NCI-H2107 treated with DMSO at 0.1 percent for 48 hours (cell line): Measurements from ENCODE around the gene FMN1.

ENCODE experiments used
- DNase-seq: peaks from one replicate; lab custom pipeline; 2025; ENCODE audit not compliant: unreplicated experiment; lab: John Stamatoyannopoulos, UW

FMN1 gene

DNA sequence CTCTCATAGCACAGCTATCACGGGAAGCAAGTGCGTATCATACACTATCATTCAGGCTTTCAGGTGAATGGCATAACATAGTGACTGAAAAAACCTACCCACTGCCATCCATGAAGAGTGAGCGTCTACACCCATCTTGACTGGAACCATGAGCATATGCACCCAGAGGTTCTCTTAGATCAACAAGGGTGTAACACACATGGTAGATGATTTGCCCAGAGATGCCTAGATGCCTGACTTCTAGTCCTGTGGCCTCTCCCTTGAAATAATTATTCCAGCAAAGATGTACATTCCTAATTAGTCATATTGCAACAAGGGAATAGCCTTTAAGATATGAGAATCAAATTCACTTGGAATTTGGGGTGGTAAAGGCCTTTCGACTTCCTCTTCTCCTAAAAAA, 248.3 kb downstream of the FMN1 start:
- DNase-seq: no peak

DNA sequence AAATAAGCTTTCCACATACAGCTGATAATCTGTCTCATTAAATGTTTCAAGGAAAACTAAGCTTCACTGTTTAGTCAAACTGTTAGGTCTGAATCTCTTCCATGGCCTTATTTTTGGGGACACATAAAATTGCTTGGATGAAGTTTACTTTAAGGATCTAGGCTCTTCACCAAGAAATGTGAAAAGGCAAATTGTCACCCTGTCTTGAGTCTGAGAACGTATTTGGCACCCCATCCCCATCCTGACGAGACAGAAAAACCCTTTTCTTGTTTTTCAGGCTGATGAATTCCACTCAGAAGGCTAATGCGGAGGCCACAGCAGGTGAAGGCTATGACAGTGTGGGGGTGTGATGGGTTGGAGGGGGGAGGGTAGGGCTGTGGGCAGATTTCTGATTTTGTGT, 250.1 kb downstream of the FMN1 start:
- DNase-seq: no peak

DNA sequence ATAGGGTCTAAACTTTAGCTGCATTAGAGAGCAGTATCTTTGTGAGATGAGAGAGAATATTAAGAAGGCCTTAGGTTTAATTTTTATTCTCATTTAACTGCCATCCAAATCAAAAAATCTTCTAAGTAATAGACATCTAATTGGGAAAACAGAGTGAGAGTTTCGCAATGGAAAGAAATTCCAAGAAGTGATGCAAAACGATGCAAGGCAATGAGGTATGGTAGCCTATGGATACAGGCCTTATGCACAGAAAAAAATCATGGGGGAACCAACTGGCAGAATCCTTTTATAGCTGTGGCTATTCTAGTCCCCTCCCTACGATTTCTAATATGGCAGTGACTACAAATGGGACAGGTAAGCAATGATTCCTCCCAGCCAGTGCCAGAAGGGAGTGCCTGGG, 250.8 kb downstream of the FMN1 start:
- DNase-seq: no peak

DNA sequence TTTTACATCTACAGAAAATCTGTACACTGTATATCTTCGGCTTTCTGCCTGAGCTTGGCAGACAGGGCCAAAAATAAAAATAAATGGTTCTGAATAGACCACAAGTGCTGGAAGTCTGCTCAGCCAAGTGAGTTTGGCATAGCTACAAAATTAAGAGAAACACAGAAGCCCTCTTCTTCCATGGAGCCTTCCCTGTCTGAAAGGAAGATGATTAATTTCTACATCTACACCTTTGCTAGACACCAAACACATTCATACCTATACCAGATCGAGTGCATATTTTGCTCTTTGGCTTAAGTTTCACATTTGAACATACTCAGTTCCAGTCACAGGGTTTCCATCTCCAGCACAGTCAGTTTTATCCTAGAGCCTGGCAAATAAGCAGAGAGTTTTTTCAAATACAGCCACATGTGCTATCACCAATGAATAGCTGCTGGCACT, 252.1 kb downstream of the FMN1 start:
- DNase-seq: no peak

DNA sequence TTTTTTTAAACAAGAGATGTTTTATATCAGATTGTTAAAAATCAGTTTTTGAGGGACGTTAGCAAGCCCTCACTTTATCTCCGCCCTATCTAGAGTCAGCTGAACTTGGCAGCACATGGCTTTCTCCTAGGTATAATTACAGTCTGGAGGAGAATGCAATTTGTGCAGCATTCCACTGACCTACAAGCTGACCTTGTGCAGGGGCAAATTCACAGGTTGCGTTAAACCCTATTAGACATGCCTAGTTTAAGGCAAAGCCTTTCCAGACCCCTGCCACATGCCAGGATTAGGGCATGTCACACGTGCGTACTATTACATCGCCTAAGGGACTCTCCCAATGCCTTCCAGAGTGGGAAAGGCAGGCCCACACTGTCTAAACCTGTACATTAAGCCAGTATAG, 252.7 kb downstream of the FMN1 start:
- DNase-seq: no peak

DNA sequence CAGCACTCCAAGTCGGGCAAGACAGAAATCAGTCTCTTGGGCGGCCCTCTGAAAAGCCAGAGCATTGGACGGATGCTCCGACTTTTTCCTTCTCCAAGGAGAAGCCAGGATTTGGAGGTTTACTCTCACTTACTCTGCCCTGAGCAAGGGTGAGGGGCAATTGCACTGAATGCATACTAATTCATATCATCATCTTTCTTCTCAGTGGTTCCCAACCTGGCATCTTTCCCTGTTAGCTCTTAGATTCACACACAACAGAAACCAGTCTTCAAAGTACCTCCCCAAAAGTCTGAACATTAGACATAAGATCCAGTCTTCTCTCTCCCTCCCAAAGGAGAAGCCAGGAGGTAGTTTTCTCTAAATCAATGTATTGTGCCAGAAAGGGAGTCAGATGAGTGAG, 257.5 kb downstream of the FMN1 start:
- no peak for DNase-seq

DNA sequence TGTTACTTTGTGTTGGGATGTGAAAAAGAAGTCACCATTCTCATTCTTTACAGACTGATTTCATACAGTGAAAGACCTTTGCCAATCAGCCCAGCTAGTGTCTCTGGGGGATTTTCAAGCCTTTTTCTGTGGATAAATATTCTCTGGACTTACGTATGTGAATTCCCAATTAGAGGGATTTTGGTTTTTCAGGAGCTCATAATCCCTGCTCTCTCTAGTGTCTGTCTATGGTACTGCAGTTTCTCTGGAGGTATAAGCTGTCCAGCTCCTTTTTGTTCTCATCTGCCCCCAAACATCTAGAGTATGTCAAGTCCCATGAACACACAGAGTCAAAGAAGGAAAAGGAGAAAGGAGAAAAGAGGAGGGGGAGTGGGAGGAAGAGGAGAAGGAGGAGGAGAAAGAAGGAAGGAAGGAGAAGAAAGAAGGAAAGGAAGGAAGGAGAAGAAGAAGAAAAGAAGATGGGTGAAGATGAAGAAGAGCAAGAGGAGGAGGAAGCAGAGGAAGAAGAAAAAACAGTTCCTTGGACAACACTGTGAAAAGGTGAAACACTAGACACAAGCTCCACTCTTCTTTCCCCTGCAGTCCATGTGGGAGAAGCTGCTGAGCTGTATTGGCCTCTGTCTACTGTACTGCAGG, 258.1 kb downstream of the FMN1 start:
- DNase-seq: no peak

DNA sequence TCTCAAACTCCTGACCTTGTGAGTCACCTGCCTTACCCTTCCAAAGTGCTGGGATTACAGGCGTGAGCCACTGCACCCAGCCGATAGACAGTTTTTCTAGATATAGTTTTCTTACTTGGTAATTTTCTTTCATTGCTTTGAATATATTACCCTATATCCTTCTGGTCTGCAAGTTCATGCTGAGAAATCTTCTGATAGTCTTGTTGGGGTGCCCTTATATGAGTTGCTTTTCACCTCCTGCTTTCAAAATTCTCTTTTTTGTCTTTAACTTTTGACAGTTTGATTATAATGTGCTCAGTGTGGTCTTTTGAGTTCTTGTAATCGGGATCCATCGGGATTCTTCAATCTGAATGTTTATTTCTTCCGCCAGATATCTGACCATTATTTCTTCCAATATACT, 259.4 kb downstream of the FMN1 start:
- DNase-seq: no peak

DNA sequence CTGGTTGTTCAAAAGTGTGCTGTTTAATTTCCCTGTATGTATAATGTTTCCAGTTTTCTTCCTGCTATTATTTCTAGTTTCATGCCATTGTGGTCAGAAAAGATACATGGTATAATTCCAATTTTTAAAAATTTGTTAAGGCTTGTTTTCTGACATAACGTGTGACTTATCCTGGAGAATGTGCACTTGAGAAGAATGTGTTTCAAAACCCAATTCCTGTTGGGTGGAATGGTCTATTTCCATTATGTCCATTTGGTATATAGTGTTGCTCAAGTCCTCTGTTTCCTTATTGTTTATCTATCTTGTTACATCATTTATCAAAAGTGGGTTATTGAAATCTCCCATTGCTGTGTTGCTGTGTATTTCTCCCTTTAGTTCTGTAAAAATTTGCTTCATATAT, 261.3 kb downstream of the FMN1 start:
- no peak for DNase-seq

DNA sequence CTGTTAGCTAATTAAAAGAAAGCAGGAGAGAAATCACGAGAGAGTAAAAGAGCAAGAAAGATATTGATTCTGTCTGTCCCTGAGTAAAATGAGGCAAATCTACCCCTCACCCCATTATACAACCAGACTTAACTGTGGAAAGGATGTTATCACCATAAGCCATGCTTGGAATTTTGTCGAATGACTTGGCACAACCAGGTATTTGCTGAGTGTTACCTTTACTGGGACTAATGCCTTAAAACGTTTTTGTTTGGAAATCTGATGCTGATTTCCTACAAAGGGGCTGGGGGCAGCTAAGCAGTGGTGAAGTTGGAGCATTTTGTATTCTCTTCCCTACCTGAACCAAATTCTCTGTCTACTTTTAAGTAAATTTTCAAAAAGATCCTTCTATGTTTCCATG, 265.6 kb downstream of the FMN1 start:
- DNase-seq: no peak

DNA sequence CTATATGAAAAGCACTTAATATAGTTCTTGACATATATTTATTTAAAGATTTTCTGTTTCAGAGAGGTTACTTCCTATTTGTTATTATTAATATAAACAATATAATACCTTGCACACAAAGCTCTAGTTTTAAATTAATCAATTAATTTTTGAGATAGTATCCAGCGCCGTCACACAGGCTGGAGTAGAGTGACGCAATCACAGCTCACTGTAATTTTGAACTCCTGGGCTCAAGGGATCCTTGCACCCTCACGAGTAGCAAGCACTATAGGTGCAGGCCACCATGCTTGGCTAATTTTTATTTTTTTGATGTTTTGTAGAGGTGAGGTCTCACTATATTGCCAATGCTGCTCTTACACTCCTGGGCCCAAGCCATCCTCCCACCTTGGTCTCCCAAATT, 267.4 kb downstream of the FMN1 start:
- no peak for DNase-seq

DNA sequence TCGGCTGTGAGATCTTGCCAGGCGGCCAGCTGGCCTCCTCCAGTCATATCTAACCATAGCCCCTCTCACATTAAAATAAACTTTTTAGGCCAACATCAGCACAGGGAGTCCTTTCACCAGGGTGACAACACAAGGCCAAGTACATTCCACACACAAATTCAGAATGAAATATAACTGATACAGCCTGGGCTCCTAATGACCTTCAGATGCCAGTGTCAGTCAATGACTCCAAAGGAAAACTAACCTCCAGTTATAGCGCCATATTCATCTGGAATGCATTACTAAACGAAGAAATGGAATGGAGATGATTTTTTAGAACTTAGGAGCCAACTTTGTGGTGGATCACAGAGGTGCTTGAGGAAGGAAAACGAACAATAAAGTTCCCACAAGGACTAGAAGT, 271.3 kb downstream of the FMN1 start:
- no peak for DNase-seq

DNA sequence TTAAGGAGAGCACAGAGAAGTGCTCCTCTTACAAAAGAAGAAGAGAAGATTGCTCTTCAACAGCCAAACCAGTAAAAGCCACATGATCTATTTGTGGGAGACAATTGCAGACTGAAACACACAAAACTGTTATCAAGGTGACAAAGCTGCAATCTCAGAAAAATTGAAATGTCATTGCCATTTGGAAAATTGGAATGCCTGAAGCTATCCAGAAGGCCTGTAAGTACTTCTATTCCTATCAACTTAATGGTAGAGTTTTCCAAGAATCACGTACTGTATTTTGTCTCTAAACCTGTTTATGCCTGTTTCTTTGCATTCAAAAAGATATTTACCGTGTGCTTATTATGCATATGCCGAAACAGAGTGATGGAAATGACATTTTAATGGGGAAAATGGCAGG, 272.0 kb downstream of the FMN1 start:
- DNase-seq: no peak

DNA sequence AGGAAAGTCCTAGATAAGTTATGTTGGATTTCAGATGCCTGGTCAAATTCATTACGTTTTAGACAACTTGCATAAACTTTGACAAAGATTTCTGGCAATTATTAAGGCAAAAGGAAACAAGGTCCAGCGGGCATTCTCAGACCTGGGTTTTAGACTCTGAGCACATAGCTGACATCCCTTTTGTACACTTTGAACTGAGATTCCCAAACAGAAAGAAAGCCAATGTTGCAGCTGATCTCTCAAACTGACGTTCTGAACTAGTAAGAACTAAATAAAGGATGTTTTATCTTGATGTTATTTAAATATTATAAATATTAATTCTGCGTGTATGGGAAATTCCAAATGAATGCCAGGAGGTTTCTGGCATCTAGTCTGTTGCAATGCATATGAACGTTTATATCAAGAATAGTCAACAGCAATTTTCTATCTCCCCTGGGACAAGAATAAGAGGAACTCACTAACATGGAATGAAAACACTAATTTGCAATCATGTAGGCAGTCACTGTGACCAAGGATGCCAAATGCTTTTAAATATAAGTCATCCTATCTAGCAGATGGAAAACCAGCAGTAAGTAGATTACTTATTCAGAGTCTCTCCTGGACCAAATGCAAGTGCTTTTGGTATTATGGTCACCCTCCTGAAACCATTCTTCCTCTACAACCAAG, 274.6 kb downstream of the FMN1 start:
- peak; percentile 20 for DNase-seq

DNA sequence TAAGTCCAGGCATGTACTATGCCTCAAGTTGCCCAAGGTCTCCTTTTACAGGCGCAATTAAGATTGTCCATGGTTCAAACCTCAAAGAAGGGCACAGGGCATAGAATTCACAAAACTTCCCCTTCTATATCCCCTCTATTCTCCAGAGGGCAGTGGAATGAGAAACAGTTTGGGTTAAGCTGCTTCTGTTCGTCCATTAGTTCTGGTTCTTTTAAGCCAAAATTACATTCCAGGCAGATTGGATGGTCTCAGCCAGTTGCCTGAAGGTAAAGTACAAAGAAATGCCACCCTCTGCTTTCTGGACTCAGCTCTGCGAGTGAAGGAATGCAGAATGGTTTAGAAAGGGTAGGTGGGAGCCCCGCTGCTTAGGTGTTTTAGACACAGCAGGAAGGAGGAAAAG, 276.0 kb downstream of the FMN1 start:
- DNase-seq: no peak

DNA sequence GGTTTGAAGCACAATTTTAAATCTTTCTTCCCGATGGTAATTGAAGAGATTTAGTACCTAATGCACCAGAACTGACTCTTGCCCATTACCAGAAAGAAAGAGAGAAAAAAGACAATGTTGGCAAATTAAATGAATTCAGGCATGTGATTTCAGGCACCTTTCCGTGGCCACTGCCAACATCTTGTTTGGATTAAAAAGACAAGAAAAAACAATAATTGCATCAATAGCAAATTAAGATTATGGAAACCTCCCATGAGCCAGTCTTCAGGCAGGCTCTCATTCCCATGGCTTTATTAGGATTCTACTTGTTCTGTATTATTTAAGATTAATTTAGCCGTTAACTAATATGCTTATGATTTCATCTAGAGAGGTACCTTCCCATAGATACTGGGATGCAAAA, 283.7 kb downstream of the FMN1 start:
- no peak for DNase-seq

DNA sequence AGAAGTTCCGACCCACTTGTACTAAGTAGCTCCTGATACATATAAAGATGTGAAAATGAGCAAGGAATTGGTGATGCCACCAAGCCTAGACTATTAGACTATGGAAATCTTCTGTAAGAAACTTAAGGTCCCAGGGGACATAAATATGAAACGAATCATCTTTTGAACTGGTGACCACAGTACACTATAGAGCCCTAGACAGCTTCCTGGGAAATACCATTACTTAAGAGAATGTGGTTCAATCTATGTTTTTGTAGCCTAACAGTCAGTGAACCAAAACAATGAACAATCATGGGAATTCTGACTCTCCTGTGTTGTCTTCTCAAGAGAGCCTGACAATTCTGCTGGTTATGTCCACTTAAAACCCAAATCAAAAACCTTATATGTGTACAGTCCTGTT, 285.1 kb downstream of the FMN1 start:
- DNase-seq: no peak

DNA sequence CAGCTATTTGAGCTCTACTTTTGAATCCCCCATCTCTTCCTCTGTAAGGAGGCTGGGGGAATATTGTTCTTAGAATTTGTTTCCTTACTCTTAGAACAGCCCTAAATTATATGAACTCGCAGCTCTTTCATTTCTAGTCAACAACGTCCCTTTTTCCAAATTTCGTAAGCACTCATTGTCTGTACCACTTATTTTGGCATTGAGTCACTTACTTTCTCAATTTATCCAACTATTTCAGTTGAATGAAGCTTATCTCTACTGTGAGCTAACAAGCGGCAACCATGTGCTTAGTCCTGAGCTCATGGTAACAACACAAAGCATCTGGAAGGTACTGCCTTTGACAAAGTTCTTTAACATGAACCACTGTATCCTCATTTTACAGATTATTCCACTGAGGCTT, 285.6 kb downstream of the FMN1 start:
- DNase-seq: no peak

DNA sequence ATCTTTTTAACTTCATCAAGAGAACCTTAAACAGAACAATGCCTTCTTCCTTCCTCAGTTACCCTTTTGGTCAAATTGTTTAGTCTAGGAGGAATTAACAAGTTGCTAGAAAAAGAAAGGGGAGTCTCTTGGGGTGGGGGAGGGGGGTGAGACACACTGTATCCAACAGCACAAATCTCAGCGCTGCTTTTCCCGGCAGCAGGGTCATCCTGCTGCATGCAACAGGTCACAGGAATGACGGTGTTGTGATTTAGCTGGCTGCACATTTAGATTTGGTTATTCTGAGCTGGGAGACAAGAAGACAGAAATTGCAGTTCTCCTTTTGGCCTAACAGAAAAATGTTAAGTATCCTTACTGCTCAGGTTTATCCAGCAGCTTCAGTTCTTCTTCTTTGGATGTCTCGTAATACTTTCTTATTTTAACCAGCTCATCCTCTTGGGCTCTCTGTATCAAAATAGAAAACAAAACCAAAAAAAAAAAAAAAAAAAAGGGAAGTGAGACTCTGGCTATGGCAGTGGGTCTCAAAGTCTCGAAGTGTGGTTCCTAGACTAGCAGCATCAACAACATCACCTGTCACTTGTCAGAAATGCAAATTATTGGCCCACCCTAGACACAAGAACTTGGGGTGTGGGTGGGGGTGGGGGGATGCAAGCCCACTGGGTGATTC, 286.2 kb downstream of the FMN1 start:
- DNase-seq: no peak

DNA sequence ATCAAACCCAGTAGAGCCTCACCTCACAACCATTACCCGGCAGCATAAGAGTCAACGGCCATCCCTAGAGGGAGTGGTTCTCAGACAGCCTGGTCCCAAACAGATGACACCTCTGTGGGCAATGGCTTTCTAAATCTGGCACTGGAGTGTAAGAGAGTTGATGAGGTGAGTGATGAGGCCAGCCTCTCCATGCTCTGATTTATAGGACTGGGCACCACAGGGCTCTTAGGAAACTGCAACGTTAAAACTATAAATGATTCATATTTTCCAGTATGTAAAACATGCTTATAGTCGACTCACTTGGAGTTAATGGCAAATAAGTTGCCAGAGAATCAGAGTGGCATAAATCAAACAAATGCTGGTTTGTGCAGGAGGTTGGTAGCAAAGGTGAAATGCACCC, 289.0 kb downstream of the FMN1 start:
- DNase-seq: no peak

DNA sequence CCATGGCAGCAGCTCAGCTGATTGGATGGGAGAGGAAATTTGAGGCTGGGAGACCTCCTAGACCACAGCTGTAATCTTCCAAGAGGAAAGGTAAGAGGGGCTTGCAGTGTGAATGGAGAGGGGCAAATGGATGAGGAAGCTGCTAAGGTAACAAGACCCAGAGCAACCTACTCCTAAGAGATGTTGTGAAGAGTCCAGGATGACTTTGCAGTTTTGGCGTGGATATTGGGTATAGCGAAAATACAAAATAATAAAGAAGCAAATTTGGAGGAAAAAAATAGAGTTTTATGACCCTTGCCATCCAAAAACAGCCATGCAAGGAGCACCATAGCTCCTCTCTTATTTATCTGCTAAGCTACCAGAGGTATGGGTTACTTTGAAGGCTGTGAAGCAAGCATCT, 290.1 kb downstream of the FMN1 start:
- DNase-seq: no peak

DNA sequence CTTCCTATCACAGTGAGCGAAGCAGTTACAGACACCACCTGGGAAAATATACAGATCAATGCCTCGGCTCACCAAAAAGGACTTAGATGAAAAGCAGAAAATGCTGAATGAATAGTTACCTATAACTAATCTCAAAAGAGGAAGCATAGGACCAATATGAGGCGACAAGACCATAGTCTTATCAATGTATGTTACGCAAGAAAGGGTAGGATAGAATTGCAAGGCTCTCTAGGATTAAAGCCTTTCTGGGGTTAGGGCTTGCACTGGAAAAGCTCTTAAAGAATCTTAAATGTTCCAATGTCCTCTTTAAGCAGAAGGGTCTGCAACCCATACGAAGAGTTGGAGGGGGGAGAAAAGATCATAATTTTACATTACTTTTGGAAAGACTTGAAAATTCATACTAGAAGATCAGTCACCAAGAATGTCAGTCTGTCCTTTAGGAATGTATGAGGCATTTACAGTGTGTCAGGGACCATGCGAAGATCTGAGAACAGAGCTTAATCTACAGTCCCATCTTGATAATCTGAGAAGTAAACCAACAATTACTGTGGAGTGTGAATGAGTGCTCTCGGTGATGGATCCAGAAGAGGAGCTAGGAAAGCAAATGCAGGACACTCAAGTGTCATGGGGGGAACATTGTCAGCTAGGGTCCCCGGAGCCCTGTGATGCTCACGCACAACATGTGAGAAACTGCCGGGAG, 290.8 kb downstream of the FMN1 start:
- no peak for DNase-seq
